Measurements from ENCODE around the gene MAB21L4.

Gene MAB21L4

GRCh38 chr2:240896871-240897692 is 1.1 kb upstream of the MAB21L4 start:
- Histone ChIP-seq H3K9me3 (ENCODE audit: severe bottlenecking) (no peaks in the 10 kb centered on the region), H3K4me3 (ENCODE audit: low read depth, low read length) (no peak overlapping the region), H3K36me3 (no peaks in the 10 kb centered on the region), H3K27me3 (ENCODE audit: insufficient read depth, low read depth, severe bottlenecking) (no peaks in the 10 kb centered on the region), H3K27ac (no peak overlapping the region)
- TF ChIP-seq, protein P1, sequence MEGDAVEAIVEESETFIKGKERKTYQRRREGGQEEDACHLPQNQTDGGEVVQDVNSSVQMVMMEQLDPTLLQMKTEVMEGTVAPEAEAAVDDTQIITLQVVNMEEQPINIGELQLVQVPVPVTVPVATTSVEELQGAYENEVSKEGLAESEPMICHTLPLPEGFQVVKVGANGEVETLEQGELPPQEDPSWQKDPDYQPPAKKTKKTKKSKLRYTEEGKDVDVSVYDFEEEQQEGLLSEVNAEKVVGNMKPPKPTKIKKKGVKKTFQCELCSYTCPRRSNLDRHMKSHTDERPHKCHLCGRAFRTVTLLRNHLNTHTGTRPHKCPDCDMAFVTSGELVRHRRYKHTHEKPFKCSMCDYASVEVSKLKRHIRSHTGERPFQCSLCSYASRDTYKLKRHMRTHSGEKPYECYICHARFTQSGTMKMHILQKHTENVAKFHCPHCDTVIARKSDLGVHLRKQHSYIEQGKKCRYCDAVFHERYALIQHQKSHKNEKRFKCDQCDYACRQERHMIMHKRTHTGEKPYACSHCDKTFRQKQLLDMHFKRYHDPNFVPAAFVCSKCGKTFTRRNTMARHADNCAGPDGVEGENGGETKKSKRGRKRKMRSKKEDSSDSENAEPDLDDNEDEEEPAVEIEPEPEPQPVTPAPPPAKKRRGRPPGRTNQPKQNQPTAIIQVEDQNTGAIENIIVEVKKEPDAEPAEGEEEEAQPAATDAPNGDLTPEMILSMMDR (IDR thresholded peaks at IDR 0.05; ENCODE audit: low read depth, low read length), result no peak
- DNase-seq, result no peak

GRCh38 chr2:240896394-240896793 is 438 bp upstream of the MAB21L4 start:
- no peaks in the 10 kb centered on the region for H3K36me3 ChIP-seq
- no peak overlapping the region for H3K4me3 ChIP-seq (ENCODE audit: low read depth, low read length)
- H3K27me3 ChIP-seq (ENCODE audit: insufficient read depth, low read depth, severe bottlenecking), result no peaks in the 10 kb centered on the region
- no peak overlapping the region for H3K27ac ChIP-seq
- H3K9me3 ChIP-seq (ENCODE audit: severe bottlenecking), result no peaks in the 10 kb centered on the region
- TF ChIP-seq, protein P1 (IDR thresholded peaks at IDR 0.05; ENCODE audit: low read depth, low read length), result no peak
- no peak for DNase-seq

DNA sequence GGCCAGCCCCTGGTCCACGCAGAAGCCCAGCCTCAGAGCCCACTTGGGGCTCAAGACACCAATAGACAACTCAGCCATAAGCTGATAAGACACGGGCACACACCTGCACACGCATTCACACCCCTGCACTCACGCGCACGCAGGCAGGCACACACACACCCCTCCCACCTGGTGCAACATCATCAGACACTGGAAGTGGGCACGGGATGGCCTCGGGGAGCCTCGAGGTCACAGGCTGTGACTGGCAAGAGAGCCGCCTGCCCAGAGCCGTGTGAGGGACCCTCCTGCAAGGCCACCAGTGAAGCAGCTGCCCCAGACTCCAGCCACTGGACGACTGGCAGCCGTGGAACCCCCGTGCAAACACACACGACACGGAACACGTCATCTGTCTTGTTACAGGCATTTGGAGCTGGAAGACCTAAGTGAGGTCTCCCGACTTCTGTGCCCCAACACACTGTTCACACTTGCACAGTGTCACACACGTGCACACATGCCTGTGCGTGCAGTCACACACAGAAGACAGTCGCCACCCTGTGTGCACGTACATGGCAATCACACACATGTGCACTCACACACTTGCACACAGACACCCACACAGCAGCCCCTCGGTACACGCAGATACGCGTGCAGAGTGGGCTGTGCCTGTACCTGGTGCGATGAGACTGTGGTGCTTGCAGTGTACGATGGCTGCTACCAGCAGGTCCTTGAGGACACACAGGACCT is 959 bp downstream of the MAB21L4 start:
- no peak overlapping the region for H3K27ac ChIP-seq
- no peaks in the 10 kb centered on the region for H3K27me3 ChIP-seq (ENCODE audit: insufficient read depth, low read depth, severe bottlenecking)
- no peak overlapping the region for H3K4me3 ChIP-seq (ENCODE audit: low read depth, low read length)
- H3K36me3 ChIP-seq, result no peaks in the 10 kb centered on the region
- H3K9me3 ChIP-seq (ENCODE audit: severe bottlenecking), result no peaks in the 10 kb centered on the region
- TF ChIP-seq, protein P1 (IDR thresholded peaks at IDR 0.05; ENCODE audit: low read depth, low read length), result no peak
- no peak for DNase-seq

DNA sequence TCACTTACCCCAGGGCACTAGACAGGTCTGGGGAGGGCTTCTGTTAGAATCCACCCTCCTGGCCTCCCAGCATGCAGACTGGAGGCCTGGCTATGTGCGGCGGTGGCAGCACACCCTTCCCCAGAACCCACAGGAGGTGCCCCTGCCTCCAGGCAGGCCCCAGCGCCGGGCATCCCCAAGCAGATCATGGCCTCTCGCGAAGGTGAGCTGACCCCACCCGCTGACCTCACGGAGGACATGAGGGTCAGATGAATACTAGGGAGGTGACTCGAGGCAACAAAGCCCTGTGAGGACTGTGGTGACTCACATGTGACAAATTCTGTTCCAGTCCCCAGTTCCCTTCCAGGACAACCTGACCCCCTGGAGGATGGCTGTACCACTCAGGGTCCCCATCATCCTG is 1.9 kb downstream of the MAB21L4 start:
- TF ChIP-seq, protein P1 (IDR thresholded peaks at IDR 0.05; ENCODE audit: low read depth, low read length), result no peak

GRCh38 chr2:240893363-240893844 is 2.6 kb downstream of the MAB21L4 start:
- Histone ChIP-seq H3K9me3 (ENCODE audit: severe bottlenecking) (no peaks in the 10 kb centered on the region), H3K4me3 (ENCODE audit: low read depth, low read length) (no peak overlapping the region), H3K36me3 (no peaks in the 10 kb centered on the region), H3K27ac (peak overlapping the region; percentile 38), H3K27me3 (ENCODE audit: insufficient read depth, low read depth, severe bottlenecking) (no peaks in the 10 kb centered on the region)
- DNase-seq, result peak; percentile 82
- TF ChIP-seq, protein P1 (IDR thresholded peaks at IDR 0.05; ENCODE audit: low read depth, low read length), result peak; percentile 30; the same call in 1 of the 2 replicates

More for the DNA sequence above, 1.9 kb downstream of the MAB21L4 start:
- DNase-seq, result no peak
- Histone ChIP-seq H3K27ac (no peak overlapping the region; the same call in 1 of the 2 replicates), H3K36me3 (no peaks in the 10 kb centered on the region), H3K9me3 (ENCODE audit: severe bottlenecking) (no peaks in the 10 kb centered on the region), H3K27me3 (ENCODE audit: insufficient read depth, low read depth, severe bottlenecking) (no peaks in the 10 kb centered on the region), H3K4me3 (ENCODE audit: low read depth, low read length) (no peak overlapping the region)

All from WERI-Rb-1 (cell line).